NCI-H1048 (cell line): Measurements from ENCODE around the gene SAMD14.

Experiments used
- DNase-seq: peaks from one replicate; lab custom pipeline; 2025; lab: John Stamatoyannopoulos, UW

Gene SAMD14

GRCh38 chr17:50165066-50165465, 35.1 kb upstream of the SAMD14 start:
- no peak for DNase-seq

GRCh38 chr17:50164697-50164988, 34.7 kb upstream of the SAMD14 start:
- DNase-seq: no peak

- DNase-seq: no peak
These were observed 34.1 kb upstream of the SAMD14 start for GRCh38 chr17:50163843-50164696.

GRCh38 chr17:50162466-50163254, 32.7 kb upstream of the SAMD14 start:
- DNase-seq: no peak

GRCh38 chr17:50161911-50162288, 31.9 kb upstream of the SAMD14 start:
- no peak for DNase-seq

GRCh38 chr17:50161023-50161910, 31.3 kb upstream of the SAMD14 start:
- DNase-seq: peak; percentile 83

- DNase-seq: no peak
These were observed 27.9 kb upstream of the SAMD14 start for GRCh38 chr17:50157891-50158290.

GRCh38 chr17:50155115-50155819, 25.3 kb upstream of the SAMD14 start:
- no peak for DNase-seq

GRCh38 chr17:50154604-50155003, 24.6 kb upstream of the SAMD14 start:
- DNase-seq: no peak

GRCh38 chr17:50153650-50154575, 24.0 kb upstream of the SAMD14 start:
- DNase-seq: no peak

- no peak for DNase-seq
These were observed 22.8 kb upstream of the SAMD14 start for GRCh38 chr17:50152736-50153135.

GRCh38 chr17:50151937-50152547, 22.1 kb upstream of the SAMD14 start:
- peak; percentile 52 for DNase-seq

- peak; percentile 70 for DNase-seq
These were observed 21.3 kb upstream of the SAMD14 start for GRCh38 chr17:50151041-50151936.

GRCh38 chr17:50150354-50151040, 20.5 kb upstream of the SAMD14 start, which contains the start of gene PPP1R9B:
PPP1R9B (minus strand) TSS chr17:50150677; CDS start chr17:50150513, 164 bp downstream.
- DNase-seq: no peak

- no peak for DNase-seq
These were observed 19.7 kb upstream of the SAMD14 start for GRCh38 chr17:50149417-50150353.

GRCh38 chr17:50149091-50149416, 19.1 kb upstream of the SAMD14 start:
- no peak for DNase-seq
